Transverse colon (tissue), 4 donors: Measurements from ENCODE around the gene SMARCAL1. TPM values are rescaled to one million over a fixed set of nuclear protein-coding genes. Genes with fewer than 3 reads are reported as not detected.

Experiments used
- DNase-seq: peaks from one replicate; pipeline ENCODE4 v3.0.0-alpha.2; 2019
- H3K27ac ChIP-seq, 4 donors: fragments of 200-600 bp; sonication (generic); 2 replicates each; pipeline ENCODE4 v1.5.1; 2016 to 2018; ENCODE audit warnings: inconsistent platforms in 4 of 4
- H3K27me3 ChIP-seq: fragments of 200-600 bp; sonication (generic); 2 replicates; pipeline ENCODE4 v1.5.1; 2017; ENCODE audit warnings: inconsistent platforms
- H3K36me3 ChIP-seq, 4 donors: fragments of 200-600 bp; sonication (generic); 2 replicates each; pipeline ENCODE4 v1.5.1; 2017 to 2019; ENCODE audit warnings: inconsistent platforms in 4 of 4
- H3K4me1 ChIP-seq, 4 donors: fragments of 200-600 bp; sonication (generic); 2 replicates each; pipeline ENCODE4 v1.5.1; 2017 to 2020; ENCODE audit warnings: inconsistent platforms in 4 of 4
- H3K4me3 ChIP-seq, 4 donors: fragments of 200-600 bp; sonication (generic); 1 replicate in 1 of 4; 2 replicates in 3 of 4; pipeline versions ENCODE4 v1.5.1 to v1.6.1; 2017 to 2019; ENCODE audit warnings: inconsistent platforms in 4 of 4
- H3K9me3 ChIP-seq, 2 donors: fragments of 200-600 bp; sonication (generic); 2 replicates each; pipeline ENCODE4 v1.5.1; 2017 to 2019; ENCODE audit warnings: inconsistent platforms in 2 of 2
- EP300 ChIP-seq: sonication (generic); formaldehyde crosslinking; IDR thresholded peaks from one replicate; pipeline ENCODE4 v1.6.1; 2017; ENCODE audit warnings: antibody characterized with exemption, low read depth
- POLR2A ChIP-seq: fragments of 450-650 bp; IDR thresholded peaks from one replicate; pipeline ENCODE4 v1.6.1; 2016; ENCODE audit warnings: antibody characterized with exemption, mild to moderate bottlenecking, moderate library complexity
- POLR2AphosphoS5 ChIP-seq, 3 donors: sonication (generic); formaldehyde crosslinking; IDR thresholded peaks; one replicate each; pipeline ENCODE4 v1.6.1; 2016; ENCODE audit warnings: antibody characterized with exemption in 3 of 3
- WGBS, 2 donors: methylation state at CpG; one replicate each; pipeline ENCODE4 v1.1.5; 2018; ENCODE audit warnings: low coverage in 1 of 2; 5-methylcytosine and 5-hydroxymethylcytosine counted together
- in situ Hi-C, 4 donors: fragments of 200-750 bp; cut with MboI; loops; one replicate each; pipeline versions ENCODE4 v1.15.0 to v1.15.1; 2017; ENCODE audit warnings: low sequenced_read_pairs in 3 of 4, low pct_ligation_motif_present in 1 of 4, low pct_unique_long_range_greater_than_20kb in 1 of 4
- intact Hi-C: fragments of 100-400 bp; cut with DNase I; formaldehyde crosslinking; loops from one replicate; pipeline ENCODE4 v1.15.1; 2023; ENCODE audit warnings: low total_unique reads
- total RNA-seq, 4 donors: library from RNA; depleted of rRNA; stranded (reverse); fragments of >200 nt; gene quantifications; one replicate each; pipeline ENCODE4 v1.1.0, GENCODE V29; 2016
- TF ChIP-seq, protein P1 (sequence below), 5 experiments: fragments of 200-600 bp in 3 of 5; fragments of 450-650 bp in 2 of 5; sonication (generic) in 3 of 5; IDR thresholded peaks; 1 replicate in 2 of 5; 2 replicates in 3 of 5; pipeline ENCODE4 v1.5.1; 2016 to 2017; ENCODE audit warnings: antibody characterized with exemption in 5 of 5, inconsistent platforms in 3 of 5, mild to moderate bottlenecking in 2 of 5, moderate library complexity in 1 of 5

SMARCAL1 gene
- total RNA-seq, 4 donors from 2014 or later = 16.9 to 32.2 (median 23.6) TPM

DNA sequence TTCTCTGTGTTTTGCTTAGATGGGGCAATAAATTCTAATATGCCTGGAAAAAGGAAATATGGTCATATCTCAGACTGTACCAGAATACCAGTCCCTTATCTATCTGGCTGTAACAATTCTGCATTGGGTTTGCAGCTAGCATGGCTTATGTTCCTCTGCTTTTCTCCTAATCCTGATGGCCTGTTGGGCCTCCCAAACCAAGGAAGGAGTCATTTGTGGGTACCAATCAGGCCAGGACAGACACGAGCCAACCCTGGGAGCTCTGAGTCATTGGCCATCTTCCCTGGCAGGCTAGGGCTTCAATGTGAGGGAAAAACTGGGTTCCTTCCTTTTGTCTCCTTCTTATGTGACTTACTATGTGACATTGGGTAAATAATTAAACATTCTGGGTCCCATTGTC lies 12.0 kb downstream of the SMARCAL1 start:
- H3K4me1 ChIP-seq = no peaks in the 10 kb centered on the region
- TF ChIP-seq EP300 (no peak), POLR2AphosphoS5 (IDR thresholded peaks at IDR 0.05) (no peak), POLR2A (no peak)
- TF ChIP-seq, protein P1, sequence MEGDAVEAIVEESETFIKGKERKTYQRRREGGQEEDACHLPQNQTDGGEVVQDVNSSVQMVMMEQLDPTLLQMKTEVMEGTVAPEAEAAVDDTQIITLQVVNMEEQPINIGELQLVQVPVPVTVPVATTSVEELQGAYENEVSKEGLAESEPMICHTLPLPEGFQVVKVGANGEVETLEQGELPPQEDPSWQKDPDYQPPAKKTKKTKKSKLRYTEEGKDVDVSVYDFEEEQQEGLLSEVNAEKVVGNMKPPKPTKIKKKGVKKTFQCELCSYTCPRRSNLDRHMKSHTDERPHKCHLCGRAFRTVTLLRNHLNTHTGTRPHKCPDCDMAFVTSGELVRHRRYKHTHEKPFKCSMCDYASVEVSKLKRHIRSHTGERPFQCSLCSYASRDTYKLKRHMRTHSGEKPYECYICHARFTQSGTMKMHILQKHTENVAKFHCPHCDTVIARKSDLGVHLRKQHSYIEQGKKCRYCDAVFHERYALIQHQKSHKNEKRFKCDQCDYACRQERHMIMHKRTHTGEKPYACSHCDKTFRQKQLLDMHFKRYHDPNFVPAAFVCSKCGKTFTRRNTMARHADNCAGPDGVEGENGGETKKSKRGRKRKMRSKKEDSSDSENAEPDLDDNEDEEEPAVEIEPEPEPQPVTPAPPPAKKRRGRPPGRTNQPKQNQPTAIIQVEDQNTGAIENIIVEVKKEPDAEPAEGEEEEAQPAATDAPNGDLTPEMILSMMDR (IDR thresholded peaks at IDR 0.05) = no peak
- WGBS, 2 donors = 84% methylated on average over 1 of the region's 1 CpG; no CpG with 5 or more reads in 1 of the 2 donors
- H3K4me3 ChIP-seq = no peak overlapping the region
- in situ Hi-C loops (loop anchor here in 2 of 4 donors (25.0 kb wide), 1 partner anchor 312 kb away; the partner anchor contains the start of gene XRCC5 (in 2 of the 2)), intact Hi-C loops (no loop called here)
- H3K9me3 ChIP-seq = no peaks in the 10 kb centered on the region
- H3K36me3 ChIP-seq = peaks cover 0 to 67% (median 28%) of the 10 kb centered on the region in 4 donors
- H3K27ac ChIP-seq = no peak overlapping the region
- no peak for DNase-seq
- no peaks in the 10 kb centered on the region for H3K27me3 ChIP-seq

DNA sequence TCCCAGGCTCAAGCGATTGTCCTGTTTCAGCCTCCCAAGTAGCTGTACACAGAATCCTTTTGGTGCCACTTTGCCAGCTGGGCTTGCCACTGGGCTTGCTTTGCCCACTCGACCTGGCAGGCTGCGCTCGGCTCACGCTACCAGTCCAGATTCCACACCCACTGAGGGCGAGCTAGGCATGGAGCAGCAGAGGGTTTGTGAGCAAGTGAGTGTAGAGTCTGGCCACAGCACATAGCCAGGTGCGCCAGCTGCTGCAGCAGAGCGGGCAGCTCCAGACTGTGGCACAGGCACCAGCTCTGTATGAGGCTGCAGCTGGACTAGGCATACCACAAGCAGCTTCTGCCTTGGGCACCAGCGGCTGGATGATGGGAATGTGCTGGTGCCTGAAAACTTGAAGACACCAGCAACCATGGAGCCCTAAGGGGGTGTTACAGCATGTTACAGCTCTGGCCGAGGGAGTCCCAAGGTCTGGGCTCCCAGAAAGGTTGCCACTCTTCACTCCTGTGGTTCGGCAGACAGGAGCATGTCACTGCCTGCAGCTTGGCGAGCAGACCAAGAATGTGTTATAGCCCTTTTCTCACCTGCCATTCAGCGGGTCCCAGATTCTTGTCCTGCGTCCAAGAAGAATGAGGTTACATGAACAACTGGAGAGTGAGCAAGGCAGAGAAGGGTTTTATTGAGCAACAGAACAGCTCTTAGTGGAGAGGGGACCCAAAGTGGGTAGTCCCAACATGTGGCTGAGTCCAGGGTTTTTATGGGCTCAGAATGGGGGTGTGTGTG lies 12.9 kb downstream of the SMARCAL1 start:
- no peak overlapping the region for H3K4me3 ChIP-seq
- intact Hi-C loops = no loop called here
- H3K27me3 ChIP-seq = no peaks in the 10 kb centered on the region
- H3K36me3 ChIP-seq = peaks cover 0 to 71% (median 32%) of the 10 kb centered on the region in 4 donors
- TF ChIP-seq POLR2A (no peak), EP300 (no peak)
- no peaks in the 10 kb centered on the region for H3K9me3 ChIP-seq
- H3K27ac ChIP-seq = no peak overlapping the region
- DNase-seq = no peak
- in situ Hi-C loops = no loop called here
- WGBS, 2 donors = 93% methylated on average over 14 of the region's 14 CpGs; no CpG with 5 or more reads in 1 of the 2 donors
- H3K4me1 ChIP-seq = no peaks in the 10 kb centered on the region

DNA sequence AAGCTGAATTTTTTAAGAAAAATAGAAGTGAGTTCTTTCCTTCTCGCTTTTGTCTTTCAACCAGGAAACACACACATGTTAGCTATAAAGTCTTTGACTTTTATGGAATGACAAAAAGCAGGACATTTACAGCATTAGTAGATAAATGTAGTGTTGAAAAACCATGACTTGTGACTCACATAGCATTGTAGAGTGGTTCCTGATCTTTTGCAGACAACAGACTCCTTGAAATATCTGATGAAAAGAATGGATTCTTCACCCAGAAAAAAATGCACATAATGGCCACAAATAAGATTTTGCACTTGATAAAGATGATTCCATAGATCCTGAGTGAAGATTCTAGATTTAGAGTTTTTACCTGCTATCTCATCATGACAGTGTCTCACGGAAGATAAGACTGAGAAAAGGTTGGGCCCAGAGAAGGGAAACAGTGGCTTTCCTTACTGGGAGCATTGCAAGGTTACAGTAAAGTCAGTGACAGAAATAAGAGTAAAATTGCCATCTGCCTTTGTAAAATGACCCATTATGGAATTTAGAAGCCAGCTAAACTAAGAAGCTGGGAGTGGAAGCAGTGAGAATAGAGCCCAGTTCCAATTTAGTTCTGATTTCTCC lies 14.0 kb downstream of the SMARCAL1 start:
- intact Hi-C loops = no loop called here
- TF ChIP-seq POLR2A (no peak), POLR2AphosphoS5 (IDR thresholded peaks at IDR 0.05) (no peak), EP300 (no peak)
- TF ChIP-seq, protein P1 (IDR thresholded peaks at IDR 0.05) = no peak
- H3K9me3 ChIP-seq = no peaks in the 10 kb centered on the region
- peaks cover 0 to 64% (median 32%) of the 10 kb centered on the region in 4 donors for H3K36me3 ChIP-seq
- no peak overlapping the region for H3K4me3 ChIP-seq
- DNase-seq = no peak
- no peaks in the 10 kb centered on the region for H3K4me1 ChIP-seq
- no peak overlapping the region for H3K27ac ChIP-seq
- no peaks in the 10 kb centered on the region for H3K27me3 ChIP-seq
- WGBS, 2 donors = 90 to 93% methylated on average over 2 of the region's 2 CpGs
- in situ Hi-C loops = no loop called here

DNA sequence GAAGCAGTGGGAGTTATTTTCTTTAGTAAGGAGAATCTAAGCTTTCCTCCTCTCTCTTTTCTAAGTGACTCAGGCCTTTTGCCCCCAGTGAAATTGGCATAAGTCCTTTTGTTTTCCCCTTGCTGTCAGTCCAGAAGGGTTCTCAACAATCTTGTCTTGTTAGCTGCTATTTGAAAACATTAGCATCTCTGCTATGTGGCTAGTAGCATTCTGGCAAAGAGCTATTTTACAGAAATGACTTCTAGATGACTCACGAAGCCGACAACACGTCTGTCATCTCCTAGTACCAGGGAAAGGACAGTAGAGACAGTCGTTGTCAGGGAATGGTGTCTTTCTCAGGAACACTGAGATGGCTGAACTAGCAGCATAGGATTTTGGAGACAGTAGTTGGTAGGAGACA lies 14.7 kb downstream of the SMARCAL1 start:
- in situ Hi-C loops = no loop called here
- DNase-seq = no peak
- no peaks in the 10 kb centered on the region for H3K4me1 ChIP-seq
- H3K4me3 ChIP-seq = no peak overlapping the region
- intact Hi-C loops = no loop called here
- no peaks in the 10 kb centered on the region for H3K9me3 ChIP-seq
- H3K36me3 ChIP-seq = peaks cover 0 to 62% (median 31%) of the 10 kb centered on the region in 4 donors
- 81 to 91% methylated on average over 4 of the region's 4 CpGs for WGBS, 2 donors
- H3K27ac ChIP-seq = no peak overlapping the region
- TF ChIP-seq POLR2AphosphoS5 (IDR thresholded peaks at IDR 0.05) = no peak
- TF ChIP-seq, protein P1 (IDR thresholded peaks at IDR 0.05) = no peak
- TF ChIP-seq POLR2A = no peak
- TF ChIP-seq EP300 = no peak
- H3K27me3 ChIP-seq = no peaks in the 10 kb centered on the region
